Activated CD4-positive, alpha-beta T cell treated with anti-CD3 and anti-CD28 coated beads, Interleukin-2, amount 10 ng/mL, durations not matched to agents 7 days and 5 days (primary cell): ENCODE data around the gene JAKMIP1. TPM values are rescaled to one million over a fixed set of nuclear protein-coding genes. Genes with fewer than 3 reads are reported as not detected.

Experiments
- CTCF ChIA-PET: fragments of 350-600 bp; sonication (Branson Sonifier 250); formaldehyde crosslinking; loops from one replicate; lab custom pipeline; 2021; ENCODE audit warnings: antibody characterized with exemption; lab: Charles Lee
- POLR2A ChIA-PET: fragments of 350-600 bp; sonication (Branson Sonifier 250); formaldehyde crosslinking; loops from one replicate; lab custom pipeline; 2021; ENCODE audit warnings: antibody characterized with exemption; lab: Charles Lee
- DNase-seq: peaks from one replicate; pipeline ENCODE4 v3.0.0-alpha.2; 2020
- H3K27ac Mint-ChIP-seq: one replicate; pipeline ENCODE4 v1.8.0; 2021; ENCODE audit warnings: mild to moderate bottlenecking, moderate library complexity, mixed read lengths
- H3K27me3 Mint-ChIP-seq: one replicate; pipeline ENCODE4 v1.8.0; 2021; ENCODE audit warnings: mixed read lengths
- H3K36me3 Mint-ChIP-seq: one replicate; pipeline ENCODE4 v1.8.0; 2021; ENCODE audit warnings: low read depth, mixed read lengths
- H3K4me1 Mint-ChIP-seq: one replicate; pipeline ENCODE4 v1.8.0; 2021; ENCODE audit warnings: mixed read lengths
- H3K4me3 Mint-ChIP-seq: one replicate; pipeline ENCODE4 v1.8.0; 2021; ENCODE audit warnings: mild to moderate bottlenecking, moderate library complexity, mixed read lengths
- H3K9me3 Mint-ChIP-seq: one replicate; pipeline ENCODE4 v1.8.0; 2021; ENCODE audit warnings: mixed read lengths
- total RNA-seq, 2 experiments: library from RNA; stranded (reverse); gene quantifications; one replicate each; pipeline ENCODE4 v1.2.3, GENCODE V29; 2021

The JAKMIP1 gene
- total RNA-seq, 2 experiments from 2014 or later: 9.6 to 10.9 TPM

DNA sequence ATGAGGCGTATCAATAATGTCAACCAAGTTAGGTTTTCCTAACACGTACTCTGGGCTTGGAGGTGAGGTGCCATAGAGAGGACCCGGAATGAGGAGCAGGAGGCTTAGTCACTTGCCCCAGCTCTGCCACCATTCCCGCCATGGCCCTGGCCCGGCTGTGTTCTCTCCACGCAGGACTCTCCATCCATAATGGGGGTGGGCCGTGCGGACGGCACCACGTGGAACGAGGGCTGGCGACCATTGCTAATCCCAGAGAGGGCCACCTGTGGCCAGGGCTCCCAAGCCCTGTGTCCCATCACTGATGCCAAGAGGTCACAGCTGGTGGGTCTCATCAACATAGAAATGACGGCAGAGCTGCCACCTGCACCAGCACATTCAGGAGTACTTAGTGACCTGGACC lies 76.4 kb downstream of the JAKMIP1 start:
- H3K4me1 Mint-ChIP-seq: peaks cover 4% of the 10 kb centered on the region
- POLR2A ChIA-PET: no interaction called here
- CTCF ChIA-PET: no interaction called here
- no peaks in the 10 kb centered on the region for H3K27me3 Mint-ChIP-seq
- H3K27ac Mint-ChIP-seq: no peak overlapping the region
- H3K4me3 Mint-ChIP-seq: no peak overlapping the region
- DNase-seq: no peak
- no peaks in the 10 kb centered on the region for H3K36me3 Mint-ChIP-seq
- no peaks in the 10 kb centered on the region for H3K9me3 Mint-ChIP-seq

GRCh38 chr4:6123541-6123940 lies 76.8 kb downstream of the JAKMIP1 start:
- H3K36me3 Mint-ChIP-seq: no peaks in the 10 kb centered on the region
- no peak overlapping the region for H3K27ac Mint-ChIP-seq
- CTCF ChIA-PET: no interaction called here
- no peaks in the 10 kb centered on the region for H3K9me3 Mint-ChIP-seq
- H3K4me3 Mint-ChIP-seq: no peak overlapping the region
- no peak for DNase-seq
- no peaks in the 10 kb centered on the region for H3K27me3 Mint-ChIP-seq
- H3K4me1 Mint-ChIP-seq: peaks cover 4% of the 10 kb centered on the region
- POLR2A ChIA-PET: no interaction called here

- H3K36me3 Mint-ChIP-seq: no peaks in the 10 kb centered on the region
- no peak overlapping the region for H3K4me3 Mint-ChIP-seq
- ChIA-PET CTCF (interaction anchor here (1.6 kb wide), 1 partner anchor 12 kb away, joined by 3 read pairs; no protein-coding TSS in a partner anchor), POLR2A (no interaction called here)
- no peak overlapping the region for H3K27ac Mint-ChIP-seq
- no peak for DNase-seq
- no peaks in the 10 kb centered on the region for H3K27me3 Mint-ChIP-seq
- H3K4me1 Mint-ChIP-seq: peaks cover 4% of the 10 kb centered on the region
- no peaks in the 10 kb centered on the region for H3K9me3 Mint-ChIP-seq
Measured at GRCh38 chr4:6123116-6123515, 77.2 kb downstream of the JAKMIP1 start.

- H3K9me3 Mint-ChIP-seq: no peaks in the 10 kb centered on the region
- H3K36me3 Mint-ChIP-seq: no peaks in the 10 kb centered on the region
- no peak overlapping the region for H3K4me3 Mint-ChIP-seq
- peaks cover 4% of the 10 kb centered on the region for H3K4me1 Mint-ChIP-seq
- no peaks in the 10 kb centered on the region for H3K27me3 Mint-ChIP-seq
- POLR2A ChIA-PET: no interaction called here
- no peak overlapping the region for H3K27ac Mint-ChIP-seq
- no peak for DNase-seq
- CTCF ChIA-PET: interaction anchor here (1.6 kb wide), 1 partner anchor 12 kb away, joined by 3 read pairs; no protein-coding TSS in a partner anchor
Measured at GRCh38 chr4:6122496-6122895, 77.9 kb downstream of the JAKMIP1 start.

- peaks cover 4% of the 10 kb centered on the region for H3K4me1 Mint-ChIP-seq
- H3K36me3 Mint-ChIP-seq: no peaks in the 10 kb centered on the region
- no peak overlapping the region for H3K4me3 Mint-ChIP-seq
- no peak for DNase-seq
- CTCF ChIA-PET: interaction anchor here (1.6 kb wide), 1 partner anchor 13 kb away, joined by 3 read pairs; no protein-coding TSS in a partner anchor
- no peaks in the 10 kb centered on the region for H3K9me3 Mint-ChIP-seq
- peaks cover 4% of the 10 kb centered on the region for H3K27me3 Mint-ChIP-seq
- POLR2A ChIA-PET: no interaction called here
- no peak overlapping the region for H3K27ac Mint-ChIP-seq
Measured at GRCh38 chr4:6121941-6122340, 78.4 kb downstream of the JAKMIP1 start.

- H3K9me3 Mint-ChIP-seq: no peaks in the 10 kb centered on the region
- ChIA-PET POLR2A (no interaction called here), CTCF (interaction anchor here (1.6 kb wide), 1 partner anchor 13 kb away, joined by 3 read pairs; no protein-coding TSS in a partner anchor)
- H3K4me1 Mint-ChIP-seq: peaks cover 4% of the 10 kb centered on the region
- peaks cover 7% of the 10 kb centered on the region for H3K27me3 Mint-ChIP-seq
- H3K27ac Mint-ChIP-seq: no peak overlapping the region
- DNase-seq: no peak
- no peaks in the 10 kb centered on the region for H3K36me3 Mint-ChIP-seq
- no peak overlapping the region for H3K4me3 Mint-ChIP-seq
Measured at GRCh38 chr4:6121276-6121850, 79.0 kb downstream of the JAKMIP1 start.

DNA sequence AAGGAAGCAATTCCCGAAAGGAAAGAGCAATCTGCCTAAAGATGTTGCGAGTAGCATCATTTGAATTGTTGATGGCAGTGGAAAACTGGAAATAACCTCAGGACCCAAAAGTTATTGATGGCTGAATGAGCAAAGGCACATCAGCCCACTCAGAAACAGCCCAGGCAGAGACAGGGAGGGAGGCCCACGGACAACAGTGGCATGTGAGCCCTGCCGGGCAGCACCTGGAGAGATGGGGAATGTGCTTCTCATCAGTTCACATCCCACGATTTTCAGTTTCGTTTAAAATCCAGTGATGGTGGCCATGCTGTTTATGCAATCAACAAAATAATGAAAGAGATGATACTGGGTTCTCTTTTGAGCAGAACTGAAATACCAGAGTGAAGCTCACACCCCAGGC lies 80.0 kb downstream of the JAKMIP1 start:
- no peaks in the 10 kb centered on the region for H3K9me3 Mint-ChIP-seq
- H3K27ac Mint-ChIP-seq: no peak overlapping the region
- POLR2A ChIA-PET: no interaction called here
- no peak for DNase-seq
- H3K4me3 Mint-ChIP-seq: no peak overlapping the region
- H3K36me3 Mint-ChIP-seq: peaks cover 1% of the 10 kb centered on the region
- CTCF ChIA-PET: no interaction called here
- peaks cover 5% of the 10 kb centered on the region for H3K4me1 Mint-ChIP-seq
- peaks cover 7% of the 10 kb centered on the region for H3K27me3 Mint-ChIP-seq

DNA sequence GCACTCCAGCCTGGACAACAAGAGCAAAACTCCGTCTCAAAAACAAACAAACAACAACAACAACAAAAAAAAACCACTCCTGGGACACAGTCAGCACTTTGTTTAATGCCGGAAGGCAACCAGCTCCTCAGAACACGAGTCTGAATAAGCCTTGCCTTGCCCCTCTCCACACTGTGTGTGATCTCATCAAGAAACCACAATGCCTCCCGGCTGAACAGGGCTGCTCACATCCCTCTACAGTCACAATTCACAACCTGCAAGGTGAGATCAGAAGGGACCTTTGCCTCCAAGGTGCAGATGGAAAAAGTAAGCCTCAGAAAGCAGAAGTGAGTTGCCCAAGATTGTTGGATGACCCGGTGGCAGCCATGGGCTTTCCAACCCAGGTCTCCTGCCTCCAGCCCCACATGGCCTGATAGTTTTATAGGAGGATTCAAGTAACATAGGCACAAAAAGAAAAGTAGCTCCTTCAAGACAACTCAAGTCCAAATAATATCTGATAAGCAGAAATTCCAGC lies 80.8 kb downstream of the JAKMIP1 start:
- Mint-ChIP-seq H3K36me3 (peaks cover 1% of the 10 kb centered on the region), H3K27me3 (peaks cover 7% of the 10 kb centered on the region), H3K4me1 (peaks cover 9% of the 10 kb centered on the region), H3K9me3 (no peaks in the 10 kb centered on the region), H3K27ac (no peak overlapping the region), H3K4me3 (no peak overlapping the region)
- ChIA-PET CTCF (interaction anchor here (2.0 kb wide), 1 partner anchor 15 kb away, joined by 5 read pairs; no protein-coding TSS in a partner anchor), POLR2A (no interaction called here)
- DNase-seq: no peak

DNA sequence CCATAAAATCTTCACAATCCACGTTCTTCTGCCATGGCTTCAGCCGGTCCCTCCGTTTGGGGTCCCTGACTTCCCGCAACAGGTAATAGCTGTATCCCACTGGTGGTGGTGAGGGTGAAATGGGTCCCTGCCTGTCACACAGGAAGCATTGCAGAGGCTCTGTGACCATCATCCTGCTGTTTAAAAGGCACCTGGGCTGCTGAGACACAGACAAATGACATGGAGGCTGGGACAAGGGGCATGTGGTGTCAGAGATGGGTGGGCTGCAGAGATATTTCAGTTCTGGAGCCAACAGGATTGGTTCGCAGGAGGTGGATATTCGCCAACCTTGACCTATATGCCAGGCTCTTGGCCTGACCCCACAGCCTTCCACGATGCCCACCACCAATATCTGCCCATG lies 82.1 kb downstream of the JAKMIP1 start:
- no peak for DNase-seq
- CTCF ChIA-PET: interaction anchor here (2.0 kb wide), 1 partner anchor 16 kb away, joined by 5 read pairs; no protein-coding TSS in a partner anchor
- Mint-ChIP-seq H3K27ac (no peak overlapping the region), H3K27me3 (peaks cover 7% of the 10 kb centered on the region), H3K9me3 (no peaks in the 10 kb centered on the region), H3K4me3 (no peak overlapping the region), H3K4me1 (peaks cover 18% of the 10 kb centered on the region), H3K36me3 (peaks cover 4% of the 10 kb centered on the region)
- POLR2A ChIA-PET: no interaction called here

- Mint-ChIP-seq H3K36me3 (peaks cover 4% of the 10 kb centered on the region), H3K4me3 (no peak overlapping the region), H3K27me3 (peaks cover 7% of the 10 kb centered on the region), H3K27ac (no peak overlapping the region), H3K4me1 (peaks cover 18% of the 10 kb centered on the region), H3K9me3 (no peaks in the 10 kb centered on the region)
- ChIA-PET CTCF (no interaction called here), POLR2A (no interaction called here)
- no peak for DNase-seq
Measured at GRCh38 chr4:6116696-6117285, 83.6 kb downstream of the JAKMIP1 start.

DNA sequence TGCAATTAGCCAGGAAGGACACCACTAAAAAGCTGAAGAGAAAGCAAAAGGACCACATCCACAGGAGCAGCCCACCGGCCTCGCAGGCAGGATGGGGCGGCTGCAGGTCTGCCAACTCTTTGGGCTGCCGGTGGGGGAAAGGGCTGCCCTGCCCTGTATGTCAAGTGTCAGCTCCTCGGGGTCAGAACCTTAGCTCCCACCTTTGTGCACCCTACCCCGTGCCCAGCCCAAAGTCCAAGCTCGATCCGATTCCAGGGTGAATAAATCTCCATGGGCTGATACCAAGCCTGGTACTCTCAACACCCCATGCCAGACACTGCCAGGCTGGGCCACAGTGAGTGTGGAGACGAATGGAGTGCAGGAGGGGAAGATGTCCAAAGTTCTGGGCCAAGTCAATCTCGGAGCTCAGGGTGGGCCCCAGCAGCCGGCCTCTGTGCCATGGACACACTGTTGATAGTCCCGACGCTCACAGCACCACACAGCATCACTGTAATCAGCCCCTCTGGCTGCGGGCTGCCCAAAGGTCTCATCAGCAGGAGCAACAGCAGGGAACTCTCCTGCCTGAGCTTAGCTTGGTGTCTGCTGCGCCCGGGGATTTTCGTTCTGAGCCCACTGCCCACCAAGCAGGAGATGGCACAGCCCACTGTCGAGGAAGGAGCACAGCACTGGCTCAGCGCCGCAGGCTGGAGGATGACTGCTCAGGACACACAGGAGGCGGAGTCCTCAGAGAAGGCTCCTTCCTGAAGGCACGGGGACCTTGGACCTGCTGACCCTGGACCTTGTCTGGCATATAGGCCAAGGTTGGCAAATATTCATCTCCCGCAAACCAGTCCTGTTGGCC lies 84.4 kb downstream of the JAKMIP1 start:
- ChIA-PET POLR2A (no interaction called here), CTCF (no interaction called here)
- H3K27me3 Mint-ChIP-seq: peaks cover 7% of the 10 kb centered on the region
- peaks cover 18% of the 10 kb centered on the region for H3K4me1 Mint-ChIP-seq
- no peak for DNase-seq
- H3K9me3 Mint-ChIP-seq: no peaks in the 10 kb centered on the region
- H3K4me3 Mint-ChIP-seq: no peak overlapping the region
- H3K27ac Mint-ChIP-seq: no peak overlapping the region
- H3K36me3 Mint-ChIP-seq: peaks cover 4% of the 10 kb centered on the region

- ChIA-PET CTCF (no interaction called here), POLR2A (no interaction called here)
- Mint-ChIP-seq H3K9me3 (no peaks in the 10 kb centered on the region), H3K4me3 (no peak overlapping the region), H3K27me3 (peaks cover 7% of the 10 kb centered on the region), H3K36me3 (peaks cover 4% of the 10 kb centered on the region), H3K4me1 (peaks cover 18% of the 10 kb centered on the region), H3K27ac (no peak overlapping the region)
- DNase-seq: no peak
Measured at GRCh38 chr4:6115342-6115741, 85.0 kb downstream of the JAKMIP1 start.

- no peaks in the 10 kb centered on the region for H3K9me3 Mint-ChIP-seq
- peaks cover 4% of the 10 kb centered on the region for H3K36me3 Mint-ChIP-seq
- POLR2A ChIA-PET: no interaction called here
- peaks cover 7% of the 10 kb centered on the region for H3K27me3 Mint-ChIP-seq
- H3K27ac Mint-ChIP-seq: no peak overlapping the region
- no peak for DNase-seq
- peaks cover 17% of the 10 kb centered on the region for H3K4me1 Mint-ChIP-seq
- CTCF ChIA-PET: interaction anchor here (0.8 to 1.1 kb wide), 3 partner anchors 72 to 320 kb away, joined by 3 read pairs; no protein-coding TSS in a partner anchor
- no peak overlapping the region for H3K4me3 Mint-ChIP-seq
Measured at GRCh38 chr4:6114601-6115000, 85.7 kb downstream of the JAKMIP1 start.
